HG03097 (cell line): ENCODE results near the gene NACC1.
"Not testable (repeated sequence)": the region's sequence is repeated elsewhere in the genome, so short reads cannot be mapped to it uniquely, and the experiment has no call there.

Experiments
- ATAC-seq: cut with Tn5 transposase; IDR thresholded peaks from one replicate; pipeline ENCODE4 v1.9.1; 2021; ENCODE audit not compliant: unreplicated experiment, low FRiP score

Gene NACC1

DNA sequence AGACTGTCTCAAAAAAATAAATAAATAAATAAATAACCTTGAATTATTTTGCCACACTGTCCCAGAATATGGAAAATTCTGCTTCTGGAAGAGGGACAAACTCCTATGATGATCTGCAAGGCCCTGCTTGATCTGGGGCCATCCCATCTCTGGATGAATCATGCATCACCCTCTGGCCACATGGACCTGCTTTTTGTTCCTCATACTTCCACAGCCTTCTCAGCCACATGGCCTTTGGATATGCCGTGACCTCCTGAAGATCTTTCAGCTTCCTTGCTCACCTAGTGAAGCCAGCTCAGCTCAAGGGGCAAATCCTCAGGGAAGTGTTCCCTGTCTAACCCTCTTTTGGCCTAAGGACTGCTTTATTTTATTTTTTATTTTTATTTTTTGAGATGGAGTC is 42.5 kb downstream of the NACC1 start:
- no peak for ATAC-seq

DNA sequence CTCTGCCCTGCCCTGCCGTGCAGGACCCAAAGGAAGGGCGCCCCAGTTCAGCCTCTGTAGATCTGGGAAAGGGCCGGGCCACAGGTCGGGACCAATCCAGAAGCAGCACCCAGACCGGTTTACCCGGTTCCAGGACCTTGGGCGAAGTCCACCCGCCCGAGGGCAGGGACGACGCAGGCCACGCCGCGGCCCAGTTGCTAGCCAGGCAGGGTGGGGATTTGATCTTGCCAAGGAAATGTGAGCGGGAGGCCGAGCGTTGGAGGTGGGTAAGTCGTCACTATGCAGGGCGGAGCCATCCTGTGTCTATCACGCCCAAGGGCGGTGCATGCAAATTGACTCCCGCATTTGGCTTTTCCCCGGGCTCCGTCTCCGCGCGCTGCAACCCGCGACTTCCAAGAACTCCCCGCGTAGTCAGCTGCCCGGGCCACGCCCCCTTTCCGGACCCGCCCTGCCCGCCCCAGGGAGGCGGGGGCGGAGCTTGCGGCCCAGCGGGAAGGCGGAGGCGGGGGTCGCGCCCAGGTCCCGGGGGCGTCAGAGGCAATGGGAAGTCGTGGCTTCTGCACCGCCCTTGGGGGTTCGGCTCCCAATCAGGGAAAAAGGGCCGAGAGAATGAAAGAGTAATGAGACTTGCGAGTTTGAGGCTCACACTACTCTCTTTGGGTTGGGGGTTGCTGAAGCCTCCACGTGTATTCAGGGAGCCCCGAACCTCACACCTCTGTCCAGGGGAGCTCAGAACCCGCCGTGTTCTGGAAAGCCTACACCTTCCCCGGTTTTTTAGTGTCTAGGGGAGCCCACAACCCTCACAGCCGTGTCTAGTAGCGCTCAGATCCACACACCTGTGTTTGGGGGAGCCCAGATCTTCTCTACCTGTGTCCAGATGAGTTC is 44.9 kb downstream of the NACC1 start:
- no peak for ATAC-seq

DNA sequence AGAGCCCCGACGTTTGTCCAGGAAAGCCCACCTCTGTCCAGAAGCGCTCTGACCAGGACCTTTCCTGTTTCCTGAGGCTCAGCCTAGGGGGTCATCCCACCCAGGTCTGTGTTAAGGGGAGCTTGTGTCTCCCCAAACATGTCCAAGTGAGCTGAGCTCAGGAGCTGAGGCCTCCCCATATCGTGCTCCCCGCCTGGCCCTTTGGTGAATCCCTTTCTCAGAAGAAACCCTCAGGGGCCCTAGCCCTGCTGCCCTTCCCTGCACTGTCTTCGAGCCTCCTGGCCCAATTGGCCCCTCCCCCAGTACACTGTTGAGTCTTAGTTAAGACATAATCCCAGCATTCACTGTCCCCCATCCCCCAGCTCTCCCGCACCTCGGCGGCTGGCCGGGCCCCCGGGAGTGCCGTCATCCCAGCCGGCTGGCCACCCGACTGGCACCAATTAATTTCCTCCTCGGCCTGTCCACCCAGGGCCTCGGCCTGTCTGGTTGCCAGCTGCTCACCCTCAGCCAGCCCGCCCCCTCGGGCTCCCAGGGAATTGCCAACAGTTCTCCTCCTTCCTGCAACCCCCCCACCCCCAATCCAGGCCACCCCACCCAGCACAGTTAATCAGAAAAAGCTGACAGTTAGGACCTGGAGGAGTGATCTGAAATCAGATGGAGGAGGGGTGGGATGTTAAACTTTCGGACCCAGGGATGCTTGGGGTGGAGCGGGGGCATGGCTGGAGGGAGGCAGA is 45.7 kb downstream of the NACC1 start:
- no peak for ATAC-seq

DNA sequence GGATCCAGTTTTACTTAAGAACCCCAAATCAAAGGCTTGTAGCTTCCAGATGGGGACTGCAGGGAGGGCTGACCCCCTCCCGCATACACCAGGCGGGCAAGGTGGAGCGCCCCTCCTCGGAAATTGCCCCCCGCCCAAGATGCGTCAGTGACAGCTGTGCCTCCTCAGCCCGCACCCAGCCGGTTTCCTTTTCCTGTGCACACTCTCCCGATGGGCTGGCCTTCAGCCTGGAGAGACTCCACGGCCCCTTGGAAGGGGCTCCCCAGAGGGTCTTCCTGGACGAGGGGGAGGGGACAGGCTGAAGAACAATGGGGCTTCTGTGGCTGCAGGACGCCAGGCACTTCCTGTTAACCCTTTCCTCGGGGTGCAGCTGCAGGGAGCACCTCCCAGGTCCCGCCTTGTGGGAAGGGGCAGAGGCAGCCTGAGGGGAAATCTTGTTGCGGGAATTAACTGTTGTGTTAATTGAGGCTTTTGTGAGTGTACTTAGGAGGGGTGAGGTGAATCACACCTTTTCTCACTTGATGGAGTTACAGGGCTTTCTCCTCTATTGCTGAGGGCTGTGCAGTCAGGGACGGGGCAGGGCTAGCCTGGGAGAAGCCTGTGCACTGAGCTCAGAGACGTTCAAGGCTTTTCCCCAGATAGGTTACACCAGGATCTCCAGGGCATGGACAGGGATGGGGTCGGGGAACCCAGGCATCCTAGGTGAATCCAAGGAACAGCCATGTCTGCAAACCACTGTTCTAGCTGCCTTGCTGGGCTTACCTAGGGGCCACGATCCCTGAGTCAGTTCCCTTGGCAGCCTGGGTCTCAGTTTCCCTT is 46.5 kb downstream of the NACC1 start:
- ATAC-seq, result no peak

DNA sequence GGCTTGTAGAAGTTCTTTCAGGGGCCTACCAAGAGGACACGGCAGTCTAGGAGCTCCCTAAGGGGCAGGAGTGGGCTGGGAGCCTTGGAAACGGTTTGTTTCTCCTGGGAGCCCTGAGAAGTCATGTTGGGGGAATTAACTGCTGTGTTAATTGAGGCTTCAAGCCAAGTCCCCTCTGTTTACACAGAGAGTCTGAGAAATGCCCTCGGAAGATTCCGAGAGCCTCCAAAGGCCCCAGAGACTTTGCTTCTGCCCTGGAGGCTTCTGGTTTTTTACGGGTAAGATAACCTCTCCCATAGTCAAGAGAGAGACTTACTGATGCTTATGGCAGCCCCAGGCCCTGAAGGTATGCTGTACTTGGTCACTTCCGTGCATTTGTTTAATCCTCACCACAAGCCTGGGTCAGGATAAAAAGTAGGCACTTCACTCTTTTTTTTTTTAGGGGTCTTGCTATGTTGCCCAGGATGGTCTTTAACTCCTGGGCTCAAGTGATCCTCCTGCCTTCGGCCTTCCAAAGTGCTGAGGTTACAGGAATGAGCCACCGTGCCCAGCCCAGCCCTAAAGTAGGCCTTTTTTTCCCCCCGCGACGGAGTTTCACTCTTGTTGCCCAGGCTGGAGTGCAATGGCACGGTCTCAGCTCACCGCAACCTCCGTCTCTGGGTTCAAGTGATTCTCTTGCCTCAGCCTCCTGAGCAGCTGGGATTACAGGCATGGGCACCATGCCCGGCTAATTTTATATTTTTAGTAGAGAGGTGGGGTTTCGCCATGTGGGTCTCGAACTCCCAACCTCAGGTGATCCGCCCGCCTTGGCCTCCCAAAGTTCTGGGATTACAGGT is 47.3 kb downstream of the NACC1 start:
- ATAC-seq, result no peak

DNA sequence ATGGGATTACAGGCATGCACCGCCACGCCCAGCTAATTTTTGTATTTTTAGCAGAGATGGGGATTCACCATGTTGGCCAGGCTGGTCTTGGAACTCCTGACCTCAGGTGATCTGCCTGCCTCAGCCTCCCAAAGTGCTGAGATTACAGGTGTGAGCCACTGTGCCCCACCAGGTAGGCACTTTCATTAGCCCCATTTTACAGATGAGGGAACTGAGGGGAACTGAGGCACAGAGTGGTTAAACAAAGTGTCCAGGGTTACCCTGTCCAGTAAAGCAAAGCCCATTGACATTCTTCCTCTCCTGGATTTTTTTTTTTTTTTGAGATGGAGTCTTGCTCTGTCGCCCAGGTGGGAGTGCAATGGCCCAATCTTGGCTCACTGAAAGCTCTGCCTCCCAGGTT is 48.1 kb downstream of the NACC1 start:
- not testable (repeated sequence) for ATAC-seq

DNA sequence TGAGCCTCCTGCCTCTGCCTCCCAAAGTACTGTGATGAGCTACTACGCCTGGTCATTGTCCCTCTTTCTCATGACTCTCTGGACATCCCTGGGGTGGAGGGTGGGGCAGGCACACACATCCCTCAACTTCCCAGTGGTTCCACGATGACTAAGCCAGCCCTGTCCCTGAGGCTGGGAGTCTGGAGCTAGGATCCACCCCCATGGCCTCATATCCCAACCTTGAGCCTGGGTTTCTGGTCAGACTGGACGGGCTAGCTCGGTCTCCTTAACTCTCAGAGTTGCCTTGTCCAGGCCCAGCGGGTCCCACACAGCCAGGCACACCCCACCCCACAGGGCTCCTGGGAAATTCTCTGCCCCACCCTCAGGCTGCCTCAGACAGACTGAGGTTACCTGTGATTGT is 51.7 kb downstream of the NACC1 start:
- no peak for ATAC-seq

DNA sequence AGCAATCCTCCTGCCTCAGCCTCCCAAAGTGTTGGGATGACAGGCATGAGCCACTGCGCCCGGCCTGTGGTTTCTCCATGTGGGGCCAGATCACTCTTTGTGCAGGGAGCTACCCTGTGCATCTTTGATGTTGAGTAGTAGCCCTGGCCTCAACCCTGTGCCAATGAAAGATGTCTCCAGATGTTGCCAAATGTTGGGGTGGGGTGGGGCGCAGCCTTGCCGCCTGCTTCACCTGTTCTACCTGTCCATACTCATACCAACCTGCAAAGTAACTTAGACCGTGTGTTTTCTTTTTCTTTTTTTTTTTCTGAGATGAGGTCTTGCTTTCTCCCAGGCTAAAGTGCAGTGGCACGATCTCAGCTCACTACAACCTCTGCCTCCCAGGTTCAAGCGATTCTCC is 53.1 kb downstream of the NACC1 start:
- ATAC-seq, result no peak

DNA sequence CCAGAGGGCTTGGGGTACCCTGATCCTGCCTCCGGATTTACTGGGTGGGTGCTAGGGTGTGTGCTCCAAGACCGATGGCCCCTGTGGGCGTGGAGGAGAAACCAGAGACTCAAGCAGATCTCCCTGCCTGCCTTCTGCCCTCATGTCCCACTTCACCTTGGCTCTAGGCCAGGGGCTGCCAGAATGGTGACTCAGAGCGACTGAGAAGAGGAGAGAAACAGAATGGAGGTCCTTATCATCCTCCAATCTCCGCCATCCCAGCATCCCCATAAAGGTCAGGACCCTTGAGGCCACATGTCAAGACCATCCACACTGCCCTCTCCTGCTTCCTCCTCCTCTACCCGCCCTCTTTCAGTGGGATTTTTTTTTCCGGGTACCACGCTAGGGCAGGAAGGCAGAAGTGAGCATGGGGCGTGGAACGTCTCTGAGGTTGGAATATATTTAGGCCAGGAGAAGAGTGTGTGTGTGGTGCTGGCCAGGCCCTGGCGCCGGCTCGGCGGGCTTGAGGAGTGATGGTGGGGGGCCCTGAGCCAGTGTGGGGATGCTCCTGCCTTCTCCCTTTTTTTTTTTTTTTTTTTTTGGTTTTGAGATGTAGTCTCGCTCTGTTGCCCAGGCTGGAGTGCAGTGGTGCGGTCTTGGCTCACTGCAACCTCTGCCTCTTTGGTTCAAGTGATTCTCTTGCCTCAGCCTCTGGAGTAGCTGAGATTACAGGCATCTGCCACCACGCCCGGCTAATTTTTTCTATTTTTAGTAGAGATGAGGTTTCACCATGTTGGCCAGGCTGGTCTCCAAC is 54.5 kb downstream of the NACC1 start:
- ATAC-seq, result no peak

DNA sequence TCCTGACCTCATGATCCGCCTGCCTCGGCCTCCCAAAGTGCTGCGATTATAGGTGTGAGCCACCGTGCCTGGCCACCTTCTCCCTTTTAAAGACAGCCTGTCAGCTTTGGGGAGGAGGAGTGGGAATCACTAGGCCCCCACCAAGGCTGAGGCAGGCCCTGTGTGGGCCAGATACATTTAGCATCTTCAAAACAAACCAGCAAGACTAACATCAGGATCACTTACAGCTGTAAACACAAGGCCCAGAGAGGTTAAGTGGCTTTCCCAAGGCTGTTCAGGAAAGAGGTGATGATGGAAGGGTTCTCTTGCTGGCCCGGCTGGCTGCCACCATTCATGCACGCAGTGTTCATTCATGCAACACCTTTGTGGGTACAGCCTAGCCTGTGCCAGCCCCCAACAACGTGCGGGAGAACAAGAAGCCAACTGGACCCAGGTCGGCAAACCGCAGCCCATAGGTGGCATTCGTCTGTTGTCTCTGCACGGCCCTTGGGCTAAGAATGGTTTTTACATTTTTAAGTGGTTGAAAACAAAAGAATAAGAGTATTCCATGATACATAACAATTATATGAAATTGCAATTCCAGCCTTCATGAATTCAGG is 55.2 kb downstream of the NACC1 start:
- ATAC-seq, result no peak

DNA sequence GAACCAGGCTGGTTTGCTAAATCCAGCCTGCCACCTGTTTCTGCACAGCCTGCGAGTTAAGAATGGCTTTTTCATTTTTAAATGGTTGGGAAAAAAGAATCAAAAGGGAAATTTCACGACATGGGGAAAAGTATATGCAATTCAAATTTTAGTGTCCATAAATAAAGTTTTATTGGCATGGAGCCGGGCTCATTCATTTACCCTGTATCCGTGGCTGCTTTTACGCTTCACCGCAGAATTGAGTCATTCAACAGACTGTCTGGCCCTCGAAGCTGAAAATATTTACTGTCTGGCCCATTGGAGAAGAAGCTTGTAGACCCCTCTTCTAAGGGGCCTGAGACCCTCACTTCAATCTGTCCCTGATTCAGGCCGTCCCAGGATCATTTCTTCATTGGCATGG is 58.3 kb downstream of the NACC1 start:
- no peak for ATAC-seq

DNA sequence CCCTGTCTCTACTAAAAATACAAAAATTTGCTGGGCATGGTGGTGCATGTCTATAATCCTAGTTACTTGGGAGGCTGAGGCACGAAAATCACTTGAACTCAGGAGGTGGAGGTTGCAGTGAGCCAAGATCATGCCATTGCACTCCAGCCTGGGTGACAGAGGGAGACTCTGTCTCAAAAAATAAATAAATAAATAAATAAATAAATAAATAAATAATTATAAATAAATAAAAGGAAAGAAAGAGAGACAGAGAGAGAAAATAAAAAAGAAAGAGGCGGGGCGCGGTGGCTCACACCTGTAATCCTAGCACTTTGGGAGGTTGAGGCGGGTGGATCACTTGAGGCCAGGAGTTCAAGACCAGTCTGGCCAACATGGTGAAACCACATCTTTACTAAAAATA is 59.5 kb downstream of the NACC1 start:
- ATAC-seq, result not testable (repeated sequence)

DNA sequence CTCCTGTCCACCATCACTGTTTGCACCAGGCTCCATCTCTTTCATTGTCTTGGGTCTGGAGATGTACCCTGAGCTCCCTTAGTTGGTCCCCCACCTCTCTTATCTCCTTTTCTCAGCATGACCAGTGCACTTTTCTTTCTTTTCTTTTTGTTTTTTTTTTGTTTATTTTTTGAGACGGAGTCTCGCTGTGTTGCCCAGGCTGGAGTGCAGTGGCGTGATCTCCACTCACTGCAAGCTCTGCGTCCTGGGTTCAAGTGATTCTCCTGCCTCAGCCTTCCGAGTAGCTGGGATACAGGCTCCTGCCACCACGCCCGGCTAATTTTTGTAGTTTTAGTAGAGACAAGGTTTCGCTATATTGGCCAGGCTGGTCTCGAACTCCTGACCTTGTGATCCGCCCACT is 60.2 kb downstream of the NACC1 start:
- not testable (repeated sequence) for ATAC-seq

DNA sequence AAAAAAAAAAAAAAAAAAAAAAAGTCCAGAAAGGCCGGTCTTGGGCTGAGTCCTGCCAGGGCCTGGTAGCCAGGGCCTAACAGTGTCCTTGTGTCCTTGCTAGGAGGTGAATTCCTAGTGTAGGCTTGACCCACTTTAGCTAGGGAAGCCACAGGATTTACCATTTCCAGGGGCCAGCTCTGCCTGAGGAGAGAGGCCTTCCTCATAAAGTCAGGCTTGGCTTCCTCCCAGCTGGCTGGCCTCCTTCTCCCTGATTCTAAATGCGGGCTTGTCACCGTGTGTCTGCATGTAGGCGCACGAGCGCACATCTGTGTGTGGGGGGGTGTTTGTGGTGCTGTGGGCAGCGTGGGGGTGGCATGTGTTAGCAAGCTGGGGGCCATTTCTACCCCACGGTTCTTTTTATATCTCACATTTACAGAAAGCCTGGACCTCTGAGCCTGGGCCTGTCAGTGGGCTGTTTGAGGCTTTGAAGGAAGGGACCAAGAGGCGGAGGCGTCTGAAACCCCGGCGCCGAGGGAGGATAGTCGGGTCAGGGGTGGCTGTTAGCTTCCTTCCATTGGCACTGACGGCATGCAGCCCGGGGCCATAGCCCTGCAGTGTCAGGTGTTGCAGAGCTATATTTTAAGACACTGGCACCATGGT is 63.8 kb downstream of the NACC1 start:
- ATAC-seq, result no peak

DNA sequence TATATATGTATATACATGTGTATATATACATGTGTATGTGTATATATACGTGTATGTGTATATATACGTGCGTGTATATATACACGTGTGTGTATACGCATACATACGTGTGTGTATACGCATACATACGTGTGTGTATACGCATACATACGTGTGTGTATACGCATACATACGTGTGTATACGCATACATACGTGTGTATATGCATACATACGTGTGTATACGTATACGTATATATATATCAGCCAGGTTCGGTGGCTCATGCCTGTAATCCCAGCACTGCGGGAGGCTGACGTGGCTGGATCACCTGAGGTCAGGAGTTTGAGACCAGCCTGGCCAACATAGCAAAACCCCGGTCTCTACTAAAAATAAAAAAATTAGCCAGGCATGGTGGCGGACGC is 66.9 kb downstream of the NACC1 start:
- ATAC-seq, result not testable (repeated sequence)

DNA sequence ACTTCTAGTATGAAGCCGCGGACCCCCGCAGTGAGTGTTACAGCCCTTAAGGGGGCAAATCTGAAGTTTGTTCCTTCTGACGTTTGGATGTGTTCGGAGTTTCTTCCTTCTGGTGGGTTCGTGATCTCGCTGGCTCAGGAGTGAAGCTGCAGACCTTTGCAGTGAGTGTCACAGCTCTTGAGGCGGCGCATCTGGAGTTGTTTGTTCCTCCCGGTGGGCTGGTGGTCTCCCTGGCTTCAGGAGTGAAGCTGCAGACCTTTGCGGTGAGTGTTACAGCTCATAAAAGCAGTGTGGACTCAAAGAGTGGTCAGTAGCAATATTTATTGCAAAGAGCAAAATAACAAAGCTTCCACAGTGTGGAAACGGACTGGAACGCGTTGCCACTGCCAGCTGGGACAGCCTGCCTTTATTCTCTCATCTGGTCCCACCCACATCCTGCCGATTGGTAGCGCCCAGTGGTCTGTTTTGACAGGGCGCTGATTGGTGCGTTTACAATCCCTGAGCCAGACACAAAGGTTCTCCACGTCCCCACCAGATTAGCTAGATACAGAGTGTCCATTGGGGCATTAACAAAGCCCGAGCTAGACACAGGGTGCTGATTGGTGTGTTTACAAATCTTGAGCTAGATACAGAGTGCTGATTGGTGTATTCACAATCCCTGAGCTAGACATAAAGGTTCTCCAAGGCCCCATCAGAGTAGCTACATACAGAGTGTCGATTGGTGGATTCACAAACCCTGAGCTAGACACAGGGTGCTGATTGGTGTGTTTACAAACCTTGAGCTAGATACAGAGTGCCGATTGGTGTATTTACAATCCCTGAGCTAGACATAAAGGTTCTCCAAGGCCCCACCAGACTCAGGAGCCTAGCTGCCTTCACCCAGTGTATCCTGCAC is 67.9 kb downstream of the NACC1 start:
- ATAC-seq, result not testable (repeated sequence)

DNA sequence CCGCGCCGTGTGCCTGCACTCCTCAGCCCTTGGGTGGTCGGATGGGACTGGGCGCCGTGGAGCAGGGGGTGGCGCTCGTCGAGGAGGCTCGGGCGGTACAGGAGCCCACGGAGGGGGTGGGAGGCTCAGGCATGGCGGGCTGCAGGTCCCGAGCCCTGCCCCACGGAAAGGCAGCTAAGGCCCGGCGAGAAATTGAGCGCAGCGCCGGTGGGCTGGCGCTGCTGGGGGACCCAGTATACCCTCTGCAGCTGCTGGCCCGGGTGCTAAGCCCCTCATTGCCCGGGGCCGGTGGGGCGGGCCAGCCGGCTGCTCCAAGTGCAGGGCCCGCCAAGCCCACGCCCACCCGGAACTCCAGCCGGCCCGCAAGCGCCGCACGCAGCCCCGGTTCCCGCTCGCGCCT is 68.6 kb downstream of the NACC1 start:
- not testable (repeated sequence) for ATAC-seq

DNA sequence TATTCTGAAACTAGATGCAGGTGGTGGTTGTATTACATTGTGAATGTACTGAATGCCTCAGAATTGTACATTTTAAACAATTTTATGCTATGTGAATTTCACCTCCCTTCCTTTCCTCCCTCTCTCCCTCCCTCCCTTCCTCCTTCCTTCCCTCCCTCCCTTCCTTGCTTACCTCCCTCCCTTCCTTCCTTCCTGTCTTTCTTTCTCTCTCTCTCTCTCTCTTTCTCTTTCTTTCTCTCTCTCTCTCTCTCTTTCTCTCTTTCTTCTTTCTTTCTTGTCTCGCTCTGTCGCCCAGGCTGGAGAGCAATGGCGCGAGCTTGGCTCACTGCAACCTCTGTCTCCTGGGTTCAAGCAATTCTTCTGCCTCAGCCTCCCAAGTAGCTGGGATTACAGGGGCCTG is 69.4 kb downstream of the NACC1 start:
- ATAC-seq, result no peak
